Measurements from ENCODE around the gene FOXS1.

FOXS1 gene

GRCh38 chr20:31845300-31845863 lies at the start of gene FOXS1:
Gene FOXS1, minus strand, starts transcription at chr20:31845604. Its CDS starts 62 bp downstream, at chr20:31845542.
- DNase-seq (ENCODE audit: low read depth, low spot score), result no peak

GRCh38 chr20:31890646-31891045 lies 45.2 kb upstream of the FOXS1 start:
- no peak for DNase-seq (ENCODE audit: low read depth, low spot score)

DNA sequence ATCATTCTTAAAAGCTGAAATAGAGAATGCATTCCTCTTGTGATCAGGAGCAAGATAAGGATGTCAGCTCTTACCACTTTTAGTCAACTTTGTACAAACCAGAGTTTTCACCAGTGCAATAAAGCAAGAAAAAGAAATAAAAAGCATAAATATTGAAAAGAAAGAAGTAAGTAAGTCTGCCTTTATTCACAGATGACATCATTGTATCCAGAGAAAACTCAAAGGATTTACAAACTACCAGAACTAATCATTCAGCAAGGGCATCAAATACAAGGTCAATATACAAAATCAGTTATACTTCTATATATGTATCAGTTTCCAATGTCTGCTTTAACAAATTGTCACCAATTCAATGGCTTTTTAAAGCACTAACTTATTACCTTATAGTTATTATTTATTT lies 38.4 kb upstream of the FOXS1 start:
- DNase-seq (ENCODE audit: low read depth, low spot score), result no peak

DNA sequence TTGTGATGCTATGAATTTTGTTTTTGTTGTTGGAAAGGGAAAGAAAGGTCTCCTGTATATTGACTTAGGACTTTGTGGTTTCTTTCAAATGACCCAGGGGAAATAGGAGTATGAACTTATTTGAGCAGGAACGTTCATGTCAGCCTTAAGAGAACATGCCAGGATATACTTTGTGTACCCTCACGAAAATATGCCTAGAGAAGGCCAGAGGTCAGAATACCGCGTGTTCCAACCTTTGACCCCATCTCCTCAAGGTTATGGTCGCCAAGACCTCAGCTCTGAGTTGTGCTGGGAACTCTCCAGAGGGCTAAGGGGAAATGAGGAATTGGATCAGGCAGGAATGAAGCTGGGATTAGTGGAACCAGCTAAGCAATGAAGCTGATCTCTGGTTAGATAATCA lies 36.5 kb upstream of the FOXS1 start:
- DNase-seq (ENCODE audit: low read depth, low spot score), result no peak

DNA sequence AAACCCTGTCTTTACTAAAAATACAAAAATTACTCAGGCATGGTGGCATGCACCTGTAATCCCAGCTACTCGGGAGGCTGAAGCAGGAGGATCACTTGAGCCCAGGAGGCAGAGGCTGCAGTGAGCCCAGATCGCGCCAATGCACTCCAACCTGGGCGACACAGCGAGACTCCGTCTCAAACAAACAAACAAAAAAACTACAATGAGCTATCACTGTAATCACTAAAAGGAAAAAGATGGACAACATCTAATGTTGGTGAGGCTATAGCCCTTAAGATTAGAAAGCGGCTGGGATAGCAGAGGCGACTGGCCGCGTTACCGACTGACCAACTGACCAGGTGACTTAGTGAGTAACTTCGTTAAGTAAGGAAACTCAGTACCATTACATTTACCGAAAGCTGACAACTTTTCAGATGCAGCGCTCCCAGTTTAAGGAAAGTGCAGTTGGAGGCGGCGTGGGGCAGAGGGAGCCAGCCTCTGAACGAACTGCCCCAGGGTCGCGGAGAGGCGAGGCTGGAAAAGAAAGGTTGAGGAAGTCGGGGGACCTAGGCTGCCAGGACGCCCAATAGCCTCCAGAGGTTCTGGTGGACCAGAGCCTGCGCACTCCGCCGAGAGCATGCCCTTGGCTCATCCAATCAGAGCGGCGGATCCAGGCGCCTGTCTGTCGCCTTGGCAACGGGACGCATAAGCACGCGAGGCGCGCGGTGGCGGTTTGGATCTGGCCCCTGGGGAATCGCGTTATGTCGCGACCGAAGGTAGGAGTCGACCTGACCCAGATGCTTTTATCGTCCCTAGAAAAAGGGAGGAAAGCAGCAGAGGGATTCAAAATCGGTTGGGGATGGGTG lies 34.0 kb upstream of the FOXS1 start:
- DNase-seq (ENCODE audit: low read depth, low spot score), result peak; percentile 43

GRCh38 chr20:31877684-31878083 lies 32.3 kb upstream of the FOXS1 start:
- DNase-seq (ENCODE audit: low read depth, low spot score), result no peak

GRCh38 chr20:31875671-31876070 lies 30.3 kb upstream of the FOXS1 start:
- DNase-seq (ENCODE audit: low read depth, low spot score), result no peak

GRCh38 chr20:31872406-31872805 lies 27.0 kb upstream of the FOXS1 start:
- DNase-seq (ENCODE audit: low read depth, low spot score), result no peak

DNA sequence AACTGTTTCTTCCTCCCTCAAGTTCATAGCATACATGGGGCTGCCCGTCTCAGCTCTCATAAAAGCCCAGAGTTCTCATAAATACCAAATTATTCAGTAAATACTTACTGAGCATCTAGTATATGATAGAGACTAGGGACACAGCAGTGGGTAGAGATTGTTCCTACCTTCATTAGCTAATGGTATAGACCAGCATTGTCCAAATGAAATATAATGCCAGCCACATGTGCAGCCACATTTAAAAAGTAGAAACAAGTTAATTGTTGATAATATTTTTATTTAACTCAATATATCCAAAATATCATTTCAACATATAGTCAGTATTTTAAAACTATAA lies 26.2 kb upstream of the FOXS1 start:
- no peak for DNase-seq (ENCODE audit: low read depth, low spot score)

DNA sequence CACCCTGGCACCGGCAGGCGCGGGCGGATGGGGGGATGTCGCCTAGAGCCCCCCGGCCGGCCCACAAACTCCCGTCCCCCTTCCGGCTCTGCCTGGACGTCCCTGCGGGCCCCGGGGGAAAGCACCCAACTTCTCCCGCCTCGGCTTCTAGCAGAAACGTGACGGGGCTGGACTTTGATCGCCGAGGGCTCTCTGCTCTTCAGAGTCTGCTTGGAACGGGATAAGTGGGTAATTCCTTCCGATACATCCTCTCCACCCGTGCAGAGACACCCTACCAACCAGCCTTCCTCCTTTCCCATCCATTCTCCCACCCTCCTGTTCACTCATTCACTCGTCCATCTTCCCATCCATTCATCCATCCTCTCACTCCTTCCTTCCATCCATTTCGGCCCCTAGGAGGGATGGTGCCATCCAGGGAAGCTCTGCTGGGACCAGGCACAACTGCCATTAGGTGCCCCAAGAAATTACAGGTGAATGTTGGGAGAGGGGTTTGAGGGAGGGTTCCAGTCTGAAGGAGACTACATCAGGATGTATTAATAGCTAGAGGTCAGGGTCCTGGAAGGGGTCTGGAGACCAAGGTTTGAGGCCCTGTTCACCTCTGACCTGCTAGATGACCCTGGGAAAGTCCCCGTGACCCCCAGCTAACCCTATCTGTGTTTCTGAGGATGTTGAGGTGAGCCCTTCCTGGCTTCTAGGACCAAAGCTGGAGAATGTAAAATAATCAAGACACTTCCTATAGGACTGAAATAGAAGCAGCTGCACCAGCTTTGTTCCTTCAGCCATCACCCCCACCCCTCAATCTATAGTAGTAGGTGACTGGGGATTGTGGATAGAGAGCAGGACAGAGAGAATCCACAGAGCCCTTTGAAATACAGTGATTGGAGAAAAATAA lies 25.6 kb upstream of the FOXS1 start:
- DNase-seq (ENCODE audit: low read depth, low spot score), result no peak

GRCh38 chr20:31869942-31870725 lies 24.7 kb upstream of the FOXS1 start, which contains the start of the genes DUSP15 and TTLL9:
Gene DUSP15, minus strand, starts transcription at chr20:31870527. Its CDS starts 190 bp downstream, at chr20:31870337.
Gene TTLL9, plus strand, starts transcription at chr20:31870634. Its CDS starts 493 bp downstream, at chr20:31871127.
- DNase-seq (ENCODE audit: low read depth, low spot score), result no peak

- no peak for DNase-seq (ENCODE audit: low read depth, low spot score)
Measured at GRCh38 chr20:31869673-31869941, 24.2 kb upstream of the FOXS1 start.

GRCh38 chr20:31868853-31869672 lies 23.7 kb upstream of the FOXS1 start:
- no peak for DNase-seq (ENCODE audit: low read depth, low spot score)

DNA sequence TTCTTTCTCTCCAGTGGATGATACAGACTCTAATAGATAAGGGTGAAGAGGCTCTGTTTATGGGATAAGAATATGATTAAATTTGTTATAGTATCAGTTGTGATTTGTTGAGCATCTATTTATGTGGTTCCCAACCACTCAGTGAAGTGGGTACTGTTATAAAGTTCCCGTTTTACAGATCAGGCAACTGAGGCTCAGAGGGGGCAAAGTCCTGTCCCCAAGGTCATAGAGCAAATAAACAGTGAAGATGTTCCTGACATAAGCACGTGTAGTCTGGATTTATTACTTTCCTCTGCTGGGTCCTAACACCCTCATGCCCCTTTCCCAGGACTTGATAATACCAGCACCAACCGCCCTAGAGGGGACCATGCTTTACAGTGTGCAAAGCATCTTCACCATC lies 20.8 kb upstream of the FOXS1 start:
- DNase-seq (ENCODE audit: low read depth, low spot score), result no peak

- DNase-seq (ENCODE audit: low read depth, low spot score), result no peak
Measured at GRCh38 chr20:31864521-31865400, 19.4 kb upstream of the FOXS1 start.

DNA sequence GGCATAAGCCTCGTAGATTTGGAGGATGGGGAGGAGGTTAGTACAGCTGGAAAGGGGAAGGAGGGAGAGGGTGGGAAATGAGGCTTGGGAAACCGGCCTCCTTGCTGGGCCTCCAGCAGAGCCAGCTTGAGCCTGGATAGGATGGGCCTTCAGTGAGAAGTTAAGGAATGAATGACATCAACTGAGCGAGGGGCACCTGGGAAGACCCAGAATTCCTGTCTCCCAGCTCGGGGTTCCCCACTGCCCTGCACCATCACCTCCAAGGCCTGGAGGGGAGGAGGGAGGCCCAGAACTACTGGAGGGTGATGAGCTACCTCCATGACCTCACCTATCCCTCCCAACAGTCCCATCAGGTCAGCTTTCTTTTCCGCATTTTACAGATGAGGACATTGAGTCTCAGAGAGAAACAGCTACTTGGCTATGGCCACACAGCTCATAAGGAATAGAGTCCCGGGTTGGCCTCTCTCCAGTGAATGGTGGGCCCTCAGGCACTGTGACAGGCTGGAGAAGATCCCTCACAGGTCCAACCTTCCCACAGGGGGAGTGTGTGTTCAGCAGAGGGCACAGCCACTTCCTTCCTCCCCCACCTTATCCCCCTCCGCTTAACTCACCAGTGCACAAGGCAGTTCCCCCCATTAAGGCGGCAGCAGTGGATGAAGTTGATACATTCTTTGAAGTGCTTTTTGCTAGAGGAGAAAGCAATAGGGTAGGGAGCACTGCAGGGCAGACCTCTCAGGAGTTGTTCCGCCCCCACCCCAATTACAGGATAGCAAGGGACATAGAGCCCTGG lies 18.1 kb upstream of the FOXS1 start:
- DNase-seq (ENCODE audit: low read depth, low spot score), result no peak

DNA sequence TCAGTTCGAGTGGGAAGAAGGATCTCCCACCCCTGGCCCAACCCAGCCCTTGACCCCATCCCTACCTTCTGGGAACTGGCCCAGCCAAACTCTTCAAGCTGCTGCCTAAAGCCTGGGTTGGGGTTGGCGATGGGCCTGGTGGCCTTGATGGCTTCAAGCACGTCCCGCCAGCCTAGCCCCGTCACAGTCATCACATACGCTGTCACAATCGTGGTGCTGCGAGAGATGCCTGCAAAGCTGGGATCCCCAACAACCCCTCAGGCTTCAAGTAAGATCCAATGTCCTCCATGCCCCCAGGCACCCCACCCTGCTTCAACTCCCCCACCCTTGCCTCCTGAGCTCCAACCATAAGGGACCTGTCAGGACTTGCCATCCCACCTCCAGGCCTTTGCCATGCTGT lies 17.1 kb upstream of the FOXS1 start:
- DNase-seq (ENCODE audit: low read depth, low spot score), result no peak

DNA sequence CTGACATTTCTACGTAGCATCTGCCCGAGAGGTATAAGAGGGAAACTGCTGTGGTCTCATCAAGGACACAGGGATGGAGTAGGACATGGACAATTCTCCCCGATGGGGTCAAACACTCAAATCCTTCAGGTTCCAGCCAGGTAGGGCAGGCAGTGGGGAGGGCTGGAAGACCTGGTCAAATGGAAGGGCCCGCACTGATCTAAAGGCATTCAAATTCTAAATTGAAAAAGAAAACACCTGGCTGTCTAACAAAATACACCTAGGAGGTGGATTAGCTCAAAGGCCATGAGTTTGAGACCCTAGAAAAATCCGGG lies 16.7 kb upstream of the FOXS1 start:
- no peak for DNase-seq (ENCODE audit: low read depth, low spot score)
